Measurements from ENCODE around the gene LRP1B.

DNA sequence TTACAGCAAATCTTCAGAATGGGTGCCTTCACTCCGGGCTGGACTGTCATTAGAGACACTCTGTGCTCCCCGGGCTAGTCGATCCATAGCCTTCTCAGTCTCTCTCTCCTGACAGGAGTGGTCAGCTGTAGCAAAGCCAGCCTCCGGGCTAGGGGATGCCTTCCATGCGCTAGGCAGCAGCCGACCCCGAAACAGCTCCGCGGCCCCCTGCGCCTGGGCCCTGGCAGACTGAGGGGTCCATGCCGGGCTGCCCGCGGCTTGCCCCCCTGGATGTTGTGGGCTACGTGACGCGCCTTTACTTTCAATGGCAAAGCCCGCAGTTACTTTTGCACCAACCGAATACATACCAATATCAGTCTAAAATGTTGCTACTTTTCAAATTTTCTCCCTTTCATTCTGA, 1447.2 kb downstream of the LRP1B start:
- no peak for TF ChIP-seq EZH2phosphoT487 (IDR thresholded peaks at IDR 0.05; ENCODE audit: insufficient read depth, low read depth)
- no peak for TF ChIP-seq EZH2 (IDR thresholded peaks at IDR 0.05; ENCODE audit: insufficient read depth, poor library complexity, severe bottlenecking)
